Gastrocnemius medialis (tissue), 4 donors: ENCODE measurements around the gene HMG20A.

Source experiments
- POLR2A ChIP-seq, 2 donors: fragments of 450-650 bp; IDR thresholded peaks; one replicate each; pipeline ENCODE4 v1.6.1; 2017; ENCODE audit warnings: antibody characterized with exemption in 2 of 2, mild to moderate bottlenecking in 2 of 2, moderate library complexity in 2 of 2
- TF ChIP-seq, protein P1 (sequence below), 5 experiments: fragments of 450-650 bp in 3 of 5; fragments of 200-600 bp in 2 of 5; sonication (generic) in 2 of 5; IDR thresholded peaks in 4 of 5; conservative IDR thresholded peaks in 1 of 5; 1 replicate in 4 of 5; 2 replicates in 1 of 5; pipeline ENCODE4 v1.5.1; 2016 to 2019; ENCODE audit warnings: antibody characterized with exemption in 5 of 5, mild to moderate bottlenecking in 3 of 5, moderate library complexity in 3 of 5

DNA sequence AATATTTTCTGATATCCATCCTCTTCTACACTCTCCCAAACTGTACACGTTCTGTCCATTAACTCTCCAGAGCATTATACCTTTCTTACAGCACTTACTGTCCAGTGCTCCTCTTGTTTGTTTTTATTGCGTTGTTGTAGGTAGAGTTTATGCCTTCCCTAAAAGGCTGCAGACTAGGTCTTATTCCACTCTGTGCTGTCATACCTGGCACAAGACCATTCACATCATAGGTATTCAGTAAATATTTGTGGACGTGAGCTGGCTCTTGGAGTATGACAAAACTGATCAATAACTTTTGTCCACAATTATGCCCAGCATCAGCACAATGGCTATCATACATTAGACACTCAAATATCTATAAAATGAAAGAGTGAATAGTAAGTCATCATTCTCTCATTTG lies 4.4 kb downstream of the HMG20A start:
- TF ChIP-seq, protein P1, sequence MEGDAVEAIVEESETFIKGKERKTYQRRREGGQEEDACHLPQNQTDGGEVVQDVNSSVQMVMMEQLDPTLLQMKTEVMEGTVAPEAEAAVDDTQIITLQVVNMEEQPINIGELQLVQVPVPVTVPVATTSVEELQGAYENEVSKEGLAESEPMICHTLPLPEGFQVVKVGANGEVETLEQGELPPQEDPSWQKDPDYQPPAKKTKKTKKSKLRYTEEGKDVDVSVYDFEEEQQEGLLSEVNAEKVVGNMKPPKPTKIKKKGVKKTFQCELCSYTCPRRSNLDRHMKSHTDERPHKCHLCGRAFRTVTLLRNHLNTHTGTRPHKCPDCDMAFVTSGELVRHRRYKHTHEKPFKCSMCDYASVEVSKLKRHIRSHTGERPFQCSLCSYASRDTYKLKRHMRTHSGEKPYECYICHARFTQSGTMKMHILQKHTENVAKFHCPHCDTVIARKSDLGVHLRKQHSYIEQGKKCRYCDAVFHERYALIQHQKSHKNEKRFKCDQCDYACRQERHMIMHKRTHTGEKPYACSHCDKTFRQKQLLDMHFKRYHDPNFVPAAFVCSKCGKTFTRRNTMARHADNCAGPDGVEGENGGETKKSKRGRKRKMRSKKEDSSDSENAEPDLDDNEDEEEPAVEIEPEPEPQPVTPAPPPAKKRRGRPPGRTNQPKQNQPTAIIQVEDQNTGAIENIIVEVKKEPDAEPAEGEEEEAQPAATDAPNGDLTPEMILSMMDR (IDR thresholded peaks at IDR 0.05 in 4 of 5, conservative IDR thresholded peaks at IDR 0.05 in 1 of 5) = no peak
- no peak for TF ChIP-seq POLR2A (IDR thresholded peaks at IDR 0.05)
